HFF-Myc (cell line): Measurements from ENCODE around the gene MRPS18A.
A peak's percentile ranks its signal among the peaks of the same experiment; 100 is the strongest.

ENCODE experiments used
- DNase-seq: peaks from one replicate; pipeline ENCODE4 v3.0.0-alpha.2; 2011; ENCODE audit warnings: low read depth; ENCODE audit errors: extremely low read depth
- H3K4me3 ChIP-seq: replicated peaks from 2 replicates; pipeline ENCODE4 v1.5.1; 2011; ENCODE audit warnings: low read depth, mild to moderate bottlenecking, control low read depth, low read length
- CTCF ChIP-seq: IDR thresholded peaks from 2 replicates; pipeline ENCODE4 v1.5.1; 2012; ENCODE audit warnings: mild to moderate bottlenecking, low read depth, low read length, control low read depth; ENCODE audit errors: missing control alignments

MRPS18A gene

GRCh38 chr6:43628393-43629103, 59.0 kb downstream of the MRPS18A start:
- no peak for TF ChIP-seq CTCF
- H3K4me3 ChIP-seq = peak overlapping the region; percentile 87
- DNase-seq = no peak

GRCh38 chr6:43627008-43627825, 60.4 kb downstream of the MRPS18A start:
- peak; percentile 66 for DNase-seq

GRCh38 chr6:43625393-43625992, 62.1 kb downstream of the MRPS18A start:
- no peak for TF ChIP-seq CTCF
- H3K4me3 ChIP-seq = no peak overlapping the region
- DNase-seq = no peak

More at GRCh38 chr6:43627008-43627825, 60.4 kb downstream of the MRPS18A start:
- peak overlapping the region; percentile 87 for H3K4me3 ChIP-seq
- no peak for TF ChIP-seq CTCF

- TF ChIP-seq CTCF = no peak
- H3K4me3 ChIP-seq = no peak overlapping the region
- DNase-seq = no peak
Observed at GRCh38 chr6:43624786-43625288, 62.8 kb downstream of the MRPS18A start.

- no peak for TF ChIP-seq CTCF
- no peak overlapping the region for H3K4me3 ChIP-seq
- no peak for DNase-seq
Observed at GRCh38 chr6:43623880-43624785, 63.5 kb downstream of the MRPS18A start.

- no peak overlapping the region for H3K4me3 ChIP-seq
- no peak for DNase-seq
- TF ChIP-seq CTCF = no peak
Observed at GRCh38 chr6:43622541-43622940, 65.0 kb downstream of the MRPS18A start.
